Measurements from ENCODE around the gene MPI. TPM values are rescaled to one million over a fixed set of nuclear protein-coding genes. Genes with fewer than 3 reads are reported as not detected.

Gene MPI
- total and polyA plus RNA-seq, 10 of the 15 experiments (the other 5 are each of a cell fraction or from before 2014, with no cell fraction given) = 35.6 to 93.9 (median 44.1) TPM

DNA sequence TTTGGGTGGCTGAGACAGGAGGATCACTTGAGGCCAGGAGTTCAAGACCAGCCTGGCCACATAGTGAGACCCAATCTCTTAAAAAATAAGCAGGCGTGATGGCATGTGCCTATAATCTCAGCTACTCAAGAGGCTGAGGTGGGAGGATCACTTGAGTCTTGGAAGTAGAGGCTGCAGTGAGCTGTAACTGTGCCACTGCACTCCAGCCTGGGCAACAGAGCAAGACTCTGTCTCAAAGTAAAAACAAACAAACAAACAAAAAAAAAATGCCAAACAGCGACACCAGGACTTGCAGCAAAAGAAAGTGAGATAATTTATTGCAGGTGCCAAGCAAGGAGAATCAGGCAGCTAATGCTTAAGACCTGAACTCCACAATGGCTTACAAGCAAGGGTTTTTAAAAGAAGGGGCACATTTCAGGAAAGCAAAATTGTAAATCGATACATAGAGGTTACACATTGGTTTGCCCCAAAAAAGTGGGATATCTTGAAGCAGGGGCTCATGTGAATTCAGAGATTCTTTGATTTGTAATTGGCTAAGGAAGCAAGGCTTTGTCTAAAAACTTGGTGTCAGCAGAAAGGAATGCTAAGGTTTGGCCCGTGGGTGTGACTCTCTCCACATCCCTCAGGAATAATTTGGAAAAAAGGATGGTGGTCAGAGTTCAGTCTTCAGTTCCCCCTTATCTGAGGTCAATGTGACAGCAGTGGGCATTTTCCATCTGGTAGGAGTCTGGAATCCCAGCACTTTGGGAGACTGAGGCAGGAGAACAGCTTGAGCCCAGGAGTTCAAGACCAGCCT lies 5.2 kb upstream of the MPI start:
- H2AFZ ChIP-seq (ENCODE audit: control insufficient read depth, low read depth, low read length) = peak overlapping the region; percentile 51; the same call in 1 of the 2 replicates
- in situ Hi-C loops (cut with MboI) (no loop called here), intact Hi-C loops (cut with micrococcal nuclease; ENCODE audit: unreplicated experiment) (no loop called here)
- no peak for ATAC-seq
- H3K9ac ChIP-seq (ENCODE audit: control insufficient read depth, insufficient read depth, low read length) = no peak overlapping the region
- no peak for FAIRE-seq
- H3K4me2 ChIP-seq (ENCODE audit: control insufficient read depth, insufficient read depth) = peak overlapping the region; percentile 81
- SMC1A ChIA-PET (ENCODE audit: uncharacterized antibody, unreplicated experiment) = interaction anchor here (0.9 to 5.0 kb wide), 10 partner anchors 9 to 115 kb away, joined by 3 to 65 read pairs (median 6); no protein-coding TSS in a partner anchor
- no peak for TF ChIP-seq NFXL1 (IDR thresholded peaks at IDR 0.05; ENCODE audit: borderline replicate concordance)
- TF ChIP-seq, protein P1, sequence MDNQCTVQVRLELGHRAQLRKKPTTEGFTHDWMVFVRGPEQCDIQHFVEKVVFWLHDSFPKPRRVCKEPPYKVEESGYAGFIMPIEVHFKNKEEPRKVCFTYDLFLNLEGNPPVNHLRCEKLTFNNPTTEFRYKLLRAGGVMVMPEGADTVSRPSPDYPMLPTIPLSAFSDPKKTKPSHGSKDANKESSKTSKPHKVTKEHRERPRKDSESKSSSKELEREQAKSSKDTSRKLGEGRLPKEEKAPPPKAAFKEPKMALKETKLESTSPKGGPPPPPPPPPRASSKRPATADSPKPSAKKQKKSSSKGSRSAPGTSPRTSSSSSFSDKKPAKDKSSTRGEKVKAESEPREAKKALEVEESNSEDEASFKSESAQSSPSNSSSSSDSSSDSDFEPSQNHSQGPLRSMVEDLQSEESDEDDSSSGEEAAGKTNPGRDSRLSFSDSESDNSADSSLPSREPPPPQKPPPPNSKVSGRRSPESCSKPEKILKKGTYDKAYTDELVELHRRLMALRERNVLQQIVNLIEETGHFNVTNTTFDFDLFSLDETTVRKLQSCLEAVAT (IDR thresholded peaks at IDR 0.05) = 0 out of 2 replicates have a peak, but pooled peaks have one; percentile 57
- 84% methylated on average over 4 of the region's 4 CpGs for WGBS (ENCODE audit: insufficient coverage, insufficient replicate concordance, low lambda C conversion rate, missing lambda C conversion rate)
- CTCF ChIA-PET = interaction anchor here (0.8 to 7.5 kb wide), 11 partner anchors 9 to 116 kb away, joined by 3 to 75 read pairs (median 8); partner anchors contain the start of genes FAM219B and SCAMP2
- H3K4me1 ChIP-seq (ENCODE audit: control insufficient read depth, insufficient read depth, low read length) = peaks cover 17% of the 10 kb centered on the region
- no peaks in the 10 kb centered on the region for H3K79me2 ChIP-seq (ENCODE audit: control insufficient read depth, insufficient read depth, low read length)
- no peak overlapping the region for H3K27ac ChIP-seq (ENCODE audit: control insufficient read depth, insufficient read depth)
- no peaks in the 10 kb centered on the region for H3K27me3 ChIP-seq (replicated peaks in 1 of 2; ENCODE audit: control insufficient read depth in 2 of 2, insufficient read depth in 2 of 2, low read length in 1 of 2)
- RAD21 ChIA-PET (ENCODE audit: unreplicated experiment) = interaction anchor here (0.9 to 3.4 kb wide), 5 partner anchors 11 to 123 kb away, joined by 3 to 29 read pairs (median 11); partner anchors contain the start of gene SCAMP2
- no TSS peak for BruUV-seq (replicated peaks)
- DNase-seq (ENCODE audit: low read depth, low spot score) = no peak
- peaks cover 2% of the 10 kb centered on the region; the same call in 1 of the 3 replicates for H3K9me3 ChIP-seq (replicated peaks; ENCODE audit: control insufficient read depth, insufficient read depth, low read length)
- H3K4me3 ChIP-seq = no peak overlapping the region
- H3K36me3 ChIP-seq (ENCODE audit: control insufficient read depth in 2 of 2, insufficient read depth in 2 of 2, low read length in 1 of 2) = no peaks in the 10 kb centered on the region
- POLR2A ChIA-PET = interaction anchor here (0.6 to 4.0 kb wide), 12 partner anchors 9 to 72 kb away, joined by 3 to 32 read pairs (median 4); partner anchors contain the start of genes RPP25 and SCAMP2
- H4K20me1 ChIP-seq (ENCODE audit: control insufficient read depth, insufficient read depth) = no peaks in the 10 kb centered on the region

All from GM12878 (cell line).